Measurements from ENCODE around the gene ADCY5.

Gene ADCY5

GRCh38 chr3:123347691-123348264, 101.1 kb downstream of the ADCY5 start:
- no peak for TF ChIP-seq HDGF (IDR thresholded peaks at IDR 0.05; ENCODE audit: borderline replicate concordance)
- no peak for TF ChIP-seq FOXK2 (IDR thresholded peaks at IDR 0.05)
- no peak for TF ChIP-seq ARNT (IDR thresholded peaks at IDR 0.05)
- CTCF ChIA-PET = no interaction called here
- DNase-seq (ENCODE audit: extremely low spot score) = no peak
- POLR2A ChIA-PET = interaction anchor here (0.9 kb wide), 1 partner anchor 15 kb away, joined by 3 read pairs; no protein-coding TSS in a partner anchor

- DNase-seq (ENCODE audit: extremely low spot score) = no peak
- TF ChIP-seq FOXK2 (IDR thresholded peaks at IDR 0.05) = no peak
- TF ChIP-seq FOXM1 (IDR thresholded peaks at IDR 0.05; ENCODE audit: borderline replicate concordance) = no peak
- TF ChIP-seq NFRKB (IDR thresholded peaks at IDR 0.05) = no peak
- no peak for TF ChIP-seq ZNF384 (IDR thresholded peaks at IDR 0.05)
- TF ChIP-seq SUZ12 (IDR thresholded peaks at IDR 0.05) = no peak
- TF ChIP-seq HDGF (IDR thresholded peaks at IDR 0.05; ENCODE audit: borderline replicate concordance) = no peak
- no peak for TF ChIP-seq SP1 (IDR thresholded peaks at IDR 0.05)
- TF ChIP-seq BHLHE40 (IDR thresholded peaks at IDR 0.05; ENCODE audit: borderline replicate concordance) = no peak
- TF ChIP-seq L3MBTL2 (conservative IDR thresholded peaks at IDR 0.05) = no peak
- no peak for TF ChIP-seq FOXA1 (IDR thresholded peaks at IDR 0.05)
- TF ChIP-seq PKNOX1 (IDR thresholded peaks at IDR 0.05) = no peak
- no peak for TF ChIP-seq LEF1 (IDR thresholded peaks at IDR 0.05; ENCODE audit: borderline replicate concordance)
- no peak for TF ChIP-seq CTBP1 (IDR thresholded peaks at IDR 0.05; ENCODE audit: borderline replicate concordance)
- TF ChIP-seq ELF4 (IDR thresholded peaks at IDR 0.05) = no peak
- no peak for TF ChIP-seq TARDBP (IDR thresholded peaks at IDR 0.05)
- TF ChIP-seq ARNT (IDR thresholded peaks at IDR 0.05) = no peak
- ChIA-PET CTCF (no interaction called here), POLR2A (interaction anchor here (0.9 kb wide), 1 partner anchor 16 kb away, joined by 3 read pairs; no protein-coding TSS in a partner anchor)
Measured at GRCh38 chr3:123347205-123347604, 101.7 kb downstream of the ADCY5 start.

- TF ChIP-seq NFRKB (IDR thresholded peaks at IDR 0.05) (no peak), ARNT (IDR thresholded peaks at IDR 0.05) (no peak), LEF1 (IDR thresholded peaks at IDR 0.05; ENCODE audit: borderline replicate concordance) (no peak), SUZ12 (IDR thresholded peaks at IDR 0.05) (no peak), ZNF384 (IDR thresholded peaks at IDR 0.05) (no peak), SP1 (IDR thresholded peaks at IDR 0.05) (no peak), FOXA1 (IDR thresholded peaks at IDR 0.05) (no peak), TARDBP (IDR thresholded peaks at IDR 0.05) (no peak), FOXM1 (IDR thresholded peaks at IDR 0.05; ENCODE audit: borderline replicate concordance) (no peak), L3MBTL2 (conservative IDR thresholded peaks at IDR 0.05) (no peak), PKNOX1 (IDR thresholded peaks at IDR 0.05) (no peak), BHLHE40 (IDR thresholded peaks at IDR 0.05; ENCODE audit: borderline replicate concordance) (no peak), ELF4 (IDR thresholded peaks at IDR 0.05) (no peak), CTBP1 (IDR thresholded peaks at IDR 0.05; ENCODE audit: borderline replicate concordance) (no peak), HDGF (IDR thresholded peaks at IDR 0.05; ENCODE audit: borderline replicate concordance) (no peak), FOXK2 (IDR thresholded peaks at IDR 0.05) (no peak)
- no peak for DNase-seq (ENCODE audit: extremely low spot score)
- ChIA-PET CTCF (interaction anchor here (0.7 kb wide), 1 partner anchor 16 kb away, joined by 4 read pairs; no protein-coding TSS in a partner anchor), POLR2A (no interaction called here)
Measured at GRCh38 chr3:123346021-123346420, 102.9 kb downstream of the ADCY5 start.

- CTCF ChIA-PET = interaction anchor here (0.7 kb wide), 1 partner anchor 15 kb away, joined by 4 read pairs; no protein-coding TSS in a partner anchor
- no peak for DNase-seq (ENCODE audit: extremely low spot score)
- POLR2A ChIA-PET = no interaction called here
- TF ChIP-seq FOXK2 (IDR thresholded peaks at IDR 0.05) = no peak
- TF ChIP-seq FOXA1 (IDR thresholded peaks at IDR 0.05) = no peak
- TF ChIP-seq NFRKB (IDR thresholded peaks at IDR 0.05) = no peak
- no peak for TF ChIP-seq ELF4 (IDR thresholded peaks at IDR 0.05)
- no peak for TF ChIP-seq SUZ12 (IDR thresholded peaks at IDR 0.05)
- TF ChIP-seq PKNOX1 (IDR thresholded peaks at IDR 0.05) = no peak
- TF ChIP-seq CTBP1 (IDR thresholded peaks at IDR 0.05; ENCODE audit: borderline replicate concordance) = no peak
- TF ChIP-seq LEF1 (IDR thresholded peaks at IDR 0.05; ENCODE audit: borderline replicate concordance) = no peak
- TF ChIP-seq FOXM1 (IDR thresholded peaks at IDR 0.05; ENCODE audit: borderline replicate concordance) = no peak
- no peak for TF ChIP-seq HDGF (IDR thresholded peaks at IDR 0.05; ENCODE audit: borderline replicate concordance)
- no peak for TF ChIP-seq ZNF384 (IDR thresholded peaks at IDR 0.05)
- no peak for TF ChIP-seq BHLHE40 (IDR thresholded peaks at IDR 0.05; ENCODE audit: borderline replicate concordance)
- TF ChIP-seq SP1 (IDR thresholded peaks at IDR 0.05) = no peak
- TF ChIP-seq ARNT (IDR thresholded peaks at IDR 0.05) = no peak
- TF ChIP-seq TARDBP (IDR thresholded peaks at IDR 0.05) = no peak
- TF ChIP-seq L3MBTL2 (conservative IDR thresholded peaks at IDR 0.05) = no peak
Measured at GRCh38 chr3:123344907-123345594, 103.8 kb downstream of the ADCY5 start.

GRCh38 chr3:123344175-123344906, 104.5 kb downstream of the ADCY5 start:
- DNase-seq (ENCODE audit: extremely low spot score) = no peak
- ChIA-PET CTCF (no interaction called here), POLR2A (no interaction called here)
- TF ChIP-seq CTBP1 (IDR thresholded peaks at IDR 0.05; ENCODE audit: borderline replicate concordance) = peak; percentile 25; the same call in 1 of the 2 replicates
- TF ChIP-seq PKNOX1 (IDR thresholded peaks at IDR 0.05) = peak; percentile 93
- TF ChIP-seq SP1 (IDR thresholded peaks at IDR 0.05) = no peak
- TF ChIP-seq LEF1 (IDR thresholded peaks at IDR 0.05; ENCODE audit: borderline replicate concordance) = no peak

All from HEK293T (cell line).